CD14-positive monocyte (primary cell): Measurements from ENCODE around the gene NCCRP1. TPM values are rescaled to one million over a fixed set of nuclear protein-coding genes. Genes with fewer than 3 reads are reported as not detected.

Experiments
- DNase-seq, 3 donors: peaks; one replicate each; pipeline ENCODE4 v3.0.0-alpha.2; 2011 to 2022
- H2AFZ ChIP-seq: 2 replicates; pipeline ENCODE4 v1.6.0; 2012; ENCODE audit warnings: mild to moderate bottlenecking, low read depth, low read length, inconsistent platforms; ENCODE audit not compliant: insufficient read depth, poor library complexity, severe bottlenecking
- H3K27ac ChIP-seq, 2 donors: 1 replicate in 1 of 2; 2 replicates in 1 of 2; pipeline ENCODE4 v1.5.1; 2012 to 2013; ENCODE audit warnings: low read length in 2 of 2, control low read depth in 1 of 2, inconsistent platforms in 1 of 2, low read depth in 1 of 2, mild to moderate bottlenecking in 1 of 2
- H3K27me3 ChIP-seq, 2 donors: one replicate each; pipeline versions ENCODE4 v1.6.0 to v1.6.1; 2011 to 2013; ENCODE audit warnings: low read length in 2 of 2; ENCODE audit not compliant: control insufficient read depth in 2 of 2, insufficient read depth in 2 of 2
- H3K36me3 ChIP-seq, 2 donors: replicated peaks in 1 of 2; 1 replicate in 1 of 2; 2 replicates in 1 of 2; pipeline versions ENCODE4 v1.5.1 to v1.6.1; 2012 to 2013; ENCODE audit warnings: low read length in 2 of 2, control low read depth in 1 of 2, inconsistent platforms in 1 of 2, mild to moderate bottlenecking in 1 of 2; ENCODE audit not compliant: insufficient read depth in 2 of 2, control insufficient read depth in 1 of 2
- H3K4me1 ChIP-seq, 2 donors: 1 replicate in 1 of 2; 2 replicates in 1 of 2; pipeline versions ENCODE4 v1.5.1 to v1.6.1; 2012 to 2013; ENCODE audit warnings: low read length in 2 of 2, control low read depth in 1 of 2, inconsistent platforms in 1 of 2, mild to moderate bottlenecking in 1 of 2, moderate library complexity in 1 of 2; ENCODE audit not compliant: insufficient read depth in 2 of 2, control insufficient read depth in 1 of 2
- H3K4me2 ChIP-seq: replicated peaks from 2 replicates; pipeline ENCODE3; 2012; ENCODE audit warnings: low read length, moderate library complexity, mild to moderate bottlenecking; ENCODE audit not compliant: poor library complexity, severe bottlenecking; ENCODE audit errors: extremely low read depth
- H3K4me3 ChIP-seq, 3 experiments: fragments of 200-600 bp in 1 of 3; sonication (generic) in 1 of 3; replicated peaks in 1 of 3; 1 replicate in 2 of 3; 2 replicates in 1 of 3; pipeline ENCODE4 v1.5.1; 2011 to 2013; ENCODE audit warnings: low read length in 3 of 3, mild to moderate bottlenecking in 3 of 3, control low read depth in 2 of 3, low read depth in 2 of 3, inconsistent platforms in 1 of 3, moderate library complexity in 1 of 3
- H3K79me2 ChIP-seq: 2 replicates; pipeline ENCODE4 v1.6.0; 2012; ENCODE audit warnings: mild to moderate bottlenecking, control low read depth, inconsistent platforms, low read length, moderate library complexity; ENCODE audit not compliant: insufficient read depth
- H3K9ac ChIP-seq: 2 replicates; pipeline ENCODE4 v1.6.0; 2017; ENCODE audit warnings: low read length, mild to moderate bottlenecking; ENCODE audit not compliant: insufficient read depth, poor library complexity, severe bottlenecking
- H3K9me3 ChIP-seq, 2 donors: replicated peaks in 1 of 2; 1 replicate in 1 of 2; 2 replicates in 1 of 2; pipeline versions ENCODE4 v1.5.1 to v1.6.1; 2012 to 2013; ENCODE audit warnings: low read length in 2 of 2, control low read depth in 1 of 2; ENCODE audit not compliant: control insufficient read depth in 1 of 2, insufficient read depth in 1 of 2
- H4K20me1 ChIP-seq: 2 replicates; pipeline ENCODE4 v1.6.0; 2012; ENCODE audit warnings: mild to moderate bottlenecking, low read length, control low read depth, moderate library complexity; ENCODE audit not compliant: insufficient read depth
- H3K27ac Mint-ChIP-seq, 7 donors: one replicate each; pipeline ENCODE4 v1.8.0; 2020; ENCODE audit warnings: mild to moderate bottlenecking in 7 of 7, mixed read lengths in 7 of 7, moderate library complexity in 6 of 7, inconsistent platforms in 2 of 7
- H3K27me3 Mint-ChIP-seq, 3 donors: one replicate each; pipeline ENCODE4 v1.8.0; 2021 to 2022; ENCODE audit warnings: low read depth in 3 of 3, mild to moderate bottlenecking in 3 of 3, mixed read lengths in 3 of 3, moderate library complexity in 3 of 3, inconsistent platforms in 1 of 3
- H3K36me3 Mint-ChIP-seq, 2 donors: one replicate each; pipeline ENCODE4 v1.8.0; 2020; ENCODE audit warnings: mixed read lengths in 2 of 2, inconsistent platforms in 1 of 2, mild to moderate bottlenecking in 1 of 2
- H3K4me1 Mint-ChIP-seq: one replicate; pipeline ENCODE4 v1.8.0; 2020; ENCODE audit warnings: mild to moderate bottlenecking, mixed read lengths
- H3K4me3 Mint-ChIP-seq, 2 donors: one replicate each; pipeline ENCODE4 v1.8.0; 2020; ENCODE audit warnings: mild to moderate bottlenecking in 2 of 2, mixed read lengths in 2 of 2, moderate library complexity in 1 of 2
- H3K9me3 Mint-ChIP-seq, 7 donors: one replicate each; pipeline ENCODE4 v1.8.0; 2020 to 2022; ENCODE audit warnings: mixed read lengths in 7 of 7, mild to moderate bottlenecking in 6 of 7, moderate library complexity in 6 of 7, inconsistent platforms in 2 of 7
- WGBS: methylation state at CpG from one replicate; pipeline ENCODE4 v1.1.5; 2013; ENCODE audit warnings: missing lambda C conversion rate; ENCODE audit not compliant: insufficient coverage; 5-methylcytosine and 5-hydroxymethylcytosine counted together
- intact Hi-C, 2 donors: fragments of 100-400 bp; cut with micrococcal nuclease; formaldehyde crosslinking; loops; one replicate each; pipeline versions ENCODE4 v1.15.0 to v1.15.1; 2023
- polyA plus RNA-seq, 3 donors: library from polyadenylated mRNA; depleted of rRNA in 1 of 3; unstranded in 2 of 3; stranded (reverse) in 1 of 3; fragments of 300-500 nt in 2 of 3; fragments of >200 nt in 1 of 3; fragmentation: Illumina TruSeq in 2 of 3; gene quantifications; 1 replicate in 2 of 3; 2 replicates in 1 of 3; pipeline ENCODE4 v1.2.3, GENCODE V29; 2012 to 2021
- TF ChIP-seq, protein P1 (sequence below): fragments of 200-600 bp; IDR thresholded peaks from one replicate; pipeline ENCODE4 v1.8.0; 2022; ENCODE audit warnings: antibody characterized with exemption, mild to moderate bottlenecking

Gene NCCRP1
- polyA plus RNA-seq, 3 donors = not detected

DNA sequence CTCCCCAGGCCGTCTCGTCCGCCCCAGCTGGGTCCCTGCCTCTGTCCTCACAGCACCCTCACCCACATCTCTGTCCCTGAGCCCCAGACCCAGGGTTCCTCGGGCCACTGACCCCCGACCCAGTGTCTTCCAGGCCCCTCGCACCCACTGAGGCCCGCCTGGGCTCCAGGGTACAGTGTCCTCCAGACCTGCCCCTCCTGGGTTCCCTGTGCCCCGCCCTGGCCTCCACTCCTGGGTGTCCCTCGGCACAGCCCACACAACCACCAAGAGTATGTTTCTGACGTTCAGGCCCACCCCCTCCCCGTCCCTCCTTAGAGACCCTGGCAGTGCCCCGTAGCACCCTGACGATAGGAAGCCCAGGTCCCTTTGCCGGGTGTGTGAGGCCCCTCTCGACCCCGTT, 22.6 kb upstream of the NCCRP1 start:
- Histone ChIP-seq H3K4me2 (no peak overlapping the region), H3K27me3 (no peaks in the 10 kb centered on the region), H3K4me3 (no peak overlapping the region), H3K4me1 (no peaks in the 10 kb centered on the region), H3K9ac (no peak overlapping the region), H3K9me3 (no peaks in the 10 kb centered on the region), H3K27ac (no peak overlapping the region), H4K20me1 (no peaks in the 10 kb centered on the region), H3K36me3 (peaks cover 45 to 70% of the 10 kb centered on the region in 2 donors), H3K79me2 (no peaks in the 10 kb centered on the region), H2AFZ (no peak overlapping the region)
- TF ChIP-seq, protein P1, sequence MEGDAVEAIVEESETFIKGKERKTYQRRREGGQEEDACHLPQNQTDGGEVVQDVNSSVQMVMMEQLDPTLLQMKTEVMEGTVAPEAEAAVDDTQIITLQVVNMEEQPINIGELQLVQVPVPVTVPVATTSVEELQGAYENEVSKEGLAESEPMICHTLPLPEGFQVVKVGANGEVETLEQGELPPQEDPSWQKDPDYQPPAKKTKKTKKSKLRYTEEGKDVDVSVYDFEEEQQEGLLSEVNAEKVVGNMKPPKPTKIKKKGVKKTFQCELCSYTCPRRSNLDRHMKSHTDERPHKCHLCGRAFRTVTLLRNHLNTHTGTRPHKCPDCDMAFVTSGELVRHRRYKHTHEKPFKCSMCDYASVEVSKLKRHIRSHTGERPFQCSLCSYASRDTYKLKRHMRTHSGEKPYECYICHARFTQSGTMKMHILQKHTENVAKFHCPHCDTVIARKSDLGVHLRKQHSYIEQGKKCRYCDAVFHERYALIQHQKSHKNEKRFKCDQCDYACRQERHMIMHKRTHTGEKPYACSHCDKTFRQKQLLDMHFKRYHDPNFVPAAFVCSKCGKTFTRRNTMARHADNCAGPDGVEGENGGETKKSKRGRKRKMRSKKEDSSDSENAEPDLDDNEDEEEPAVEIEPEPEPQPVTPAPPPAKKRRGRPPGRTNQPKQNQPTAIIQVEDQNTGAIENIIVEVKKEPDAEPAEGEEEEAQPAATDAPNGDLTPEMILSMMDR = no peak
- H3K36me3 Mint-ChIP-seq = peaks cover 16 to 66% of the 10 kb centered on the region in 2 donors
- H3K9me3 Mint-ChIP-seq = no peaks in the 10 kb centered on the region
- no peak overlapping the region for H3K4me3 Mint-ChIP-seq
- H3K27ac Mint-ChIP-seq = no peak overlapping the region
- no peaks in the 10 kb centered on the region for H3K4me1 Mint-ChIP-seq
- H3K27me3 Mint-ChIP-seq = peaks cover 0 to 1% (median 0%) of the 10 kb centered on the region in 3 donors
- DNase-seq = no peak
- intact Hi-C loops = no loop called here
- WGBS = 99% methylated on average over 13 of the region's 16 CpGs

DNA sequence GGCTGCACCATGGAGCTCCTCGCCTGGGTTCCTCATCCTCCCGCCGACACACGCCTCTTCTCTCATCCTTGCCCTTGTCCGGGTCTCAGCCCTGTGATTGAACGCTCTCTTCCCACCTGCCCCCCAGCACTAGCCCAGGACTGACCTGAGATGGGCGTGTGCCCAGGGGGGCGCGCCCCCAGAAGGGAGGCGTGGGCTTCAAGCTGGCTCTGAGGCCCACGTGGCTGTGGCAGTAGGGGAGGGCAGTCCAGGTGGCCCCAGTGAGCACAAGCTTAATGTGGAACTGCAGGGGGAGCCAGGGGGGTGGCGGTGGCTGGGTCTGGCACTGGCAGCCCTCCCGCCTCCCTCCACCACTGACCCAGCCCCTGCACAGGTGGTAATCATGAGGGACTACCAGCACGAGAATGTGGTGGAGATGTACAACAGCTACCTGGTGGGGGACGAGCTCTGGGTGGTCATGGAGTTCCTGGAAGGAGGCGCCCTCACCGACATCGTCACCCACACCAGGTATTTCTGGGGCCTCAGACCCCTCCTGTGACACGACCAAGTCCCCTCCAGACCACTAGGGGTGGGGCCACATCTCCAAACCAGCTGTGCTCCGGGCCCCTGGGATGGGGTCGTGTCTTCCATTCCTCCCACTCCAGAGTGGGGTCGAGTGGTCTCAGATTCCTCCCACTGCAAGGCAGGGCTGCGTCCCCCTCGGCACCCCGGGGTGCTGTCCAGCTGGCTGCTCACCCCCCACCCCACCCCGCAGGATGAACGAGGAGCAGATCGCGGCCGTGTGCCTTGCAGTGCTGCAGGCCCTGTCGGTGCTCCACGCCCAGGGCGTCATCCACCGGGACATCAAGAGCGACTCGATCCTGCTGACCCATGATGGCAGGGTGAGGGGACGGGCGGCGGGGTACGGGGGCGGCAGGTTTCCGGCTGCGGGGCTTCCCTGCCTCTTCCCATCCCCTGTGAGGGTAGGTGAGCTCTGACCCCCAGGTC, 21.9 kb upstream of the NCCRP1 start:
- intact Hi-C loops = no loop called here
- Histone ChIP-seq H3K27me3 (no peaks in the 10 kb centered on the region), H4K20me1 (no peaks in the 10 kb centered on the region), H3K27ac (no peak overlapping the region), H2AFZ (no peak overlapping the region), H3K4me3 (no peak overlapping the region), H3K9me3 (no peaks in the 10 kb centered on the region), H3K4me2 (no peak overlapping the region), H3K9ac (no peak overlapping the region), H3K36me3 (peaks cover 47 to 74% of the 10 kb centered on the region in 2 donors), H3K4me1 (no peaks in the 10 kb centered on the region), H3K79me2 (no peaks in the 10 kb centered on the region)
- DNase-seq = no peak
- Mint-ChIP-seq H3K4me1 (no peaks in the 10 kb centered on the region), H3K27ac (no peak overlapping the region), H3K36me3 (peaks cover 14 to 67% of the 10 kb centered on the region in 2 donors), H3K27me3 (no peaks in the 10 kb centered on the region), H3K9me3 (no peaks in the 10 kb centered on the region), H3K4me3 (no peak overlapping the region)
- TF ChIP-seq, protein P1 = no peak
- 97% methylated on average over 27 of the region's 43 CpGs for WGBS
